Pancreas (tissue), 10 donors: ENCODE measurements around the gene HOXB4. TPM values are rescaled to one million over a fixed set of nuclear protein-coding genes. Genes with fewer than 3 reads are reported as not detected.
A peak's percentile ranks its signal among the peaks of the same experiment; 100 is the strongest.

ENCODE experiments used
- ATAC-seq, 4 donors: fragments of 200-7000 bp; cut with Tn5 transposase; one replicate each; pipeline versions ENCODE4 v1.8.0 to v1.9.1; 2020; ENCODE audit warnings: mild to moderate bottlenecking in 4 of 4, moderate library complexity in 4 of 4
- DNase-seq, 6 donors: peaks; one replicate each; pipeline ENCODE4 v3.0.0-alpha.2; 2020
- FAIRE-seq: peaks from 2 replicates; lab custom pipeline; 2012; peaks lifted over from hg19 to GRCh38; lab: Jason Lieb, UNC
- H3K27ac ChIP-seq, 4 donors: fragments of 200-600 bp; sonication (generic); 1 replicate in 3 of 4; 2 replicates in 1 of 4; pipeline versions ENCODE4 v1.5.0 to v1.8.0; 2020
- H3K27me3 ChIP-seq, 4 donors: fragments of 200-600 bp; one replicate each; pipeline ENCODE4 v1.8.0; 2021
- H3K36me3 ChIP-seq, 3 donors: fragments of 200-600 bp; sonication (generic) in 1 of 3; one replicate each; pipeline versions ENCODE4 v1.5.0 to v1.8.0; 2020 to 2021
- H3K4me1 ChIP-seq, 3 donors: fragments of 200-600 bp; one replicate each; pipeline ENCODE4 v1.8.0; 2021
- H3K4me3 ChIP-seq, 4 donors: fragments of 200-600 bp; sonication (generic) in 2 of 4; one replicate each; pipeline versions ENCODE4 v1.5.0 to v1.8.0; 2020 to 2021
- H3K9me3 ChIP-seq, 4 donors: fragments of 200-600 bp; one replicate each; pipeline ENCODE4 v1.8.0; 2021
- WGBS, 2 donors: extraction: QIAGEN DNeasy Blood & Tissue Kit; methylation state at CpG; one replicate each; pipeline ENCODE4 v1.1.7; 2013; 5-methylcytosine and 5-hydroxymethylcytosine counted together
- intact Hi-C, 3 donors: fragments of 100-400 bp; cut with DNase I; formaldehyde crosslinking; loops; one replicate each; pipeline versions ENCODE4 v1.11.1 to v1.14.2; 2022
- polyA plus RNA-seq, 2 donors: library from polyadenylated mRNA; stranded (reverse); fragments of 200-250 nt; gene quantifications; one replicate each; pipeline ENCODE4 v1.2.3, GENCODE V29; 2013
- total RNA-seq, 6 donors: library from RNA; stranded (reverse); fragmentation: NEBNext Ultra II Directional in 4 of 6; extraction: Animal tissue kit (Norgen Biotek cat#: 25700) in 4 of 6; gene quantifications; one replicate each; pipeline versions ENCODE4 v1.2.1 to v1.2.4, GENCODE V29; 2021 to 2023
- TF ChIP-seq, protein P1 (sequence below), 4 donors: fragments of 200-600 bp; sonication (generic) in 3 of 4; IDR thresholded peaks; one replicate each; pipeline versions ENCODE4 v1.5.0 to v1.8.0; 2021; ENCODE audit warnings: antibody characterized with exemption in 4 of 4
- donor health status: healthy with polysubstance abuse.
- donor health status: DM: no; HTN: no; CAD: no; lungs with moderate emphysema.
- donor health status: DM: no; HTN: no; CAD: no.
- donor health status: control.
- donor health status: control.
- donor health status: Bipolar disorder and iron deficiency.
- donor health status: DM: yes; HTN: yes; CAD: no.
- donor health status: DM: no; HTN: no; CAD: no.
- donor health status: DM: no; HTN: no; CAD: no.
- donor health status: DM: yes; HTN: yes; CAD: no.

HOXB4 gene
- total and polyA plus RNA-seq, 8 donors: 0.22 to 2.5 (median 0.78) TPM

DNA sequence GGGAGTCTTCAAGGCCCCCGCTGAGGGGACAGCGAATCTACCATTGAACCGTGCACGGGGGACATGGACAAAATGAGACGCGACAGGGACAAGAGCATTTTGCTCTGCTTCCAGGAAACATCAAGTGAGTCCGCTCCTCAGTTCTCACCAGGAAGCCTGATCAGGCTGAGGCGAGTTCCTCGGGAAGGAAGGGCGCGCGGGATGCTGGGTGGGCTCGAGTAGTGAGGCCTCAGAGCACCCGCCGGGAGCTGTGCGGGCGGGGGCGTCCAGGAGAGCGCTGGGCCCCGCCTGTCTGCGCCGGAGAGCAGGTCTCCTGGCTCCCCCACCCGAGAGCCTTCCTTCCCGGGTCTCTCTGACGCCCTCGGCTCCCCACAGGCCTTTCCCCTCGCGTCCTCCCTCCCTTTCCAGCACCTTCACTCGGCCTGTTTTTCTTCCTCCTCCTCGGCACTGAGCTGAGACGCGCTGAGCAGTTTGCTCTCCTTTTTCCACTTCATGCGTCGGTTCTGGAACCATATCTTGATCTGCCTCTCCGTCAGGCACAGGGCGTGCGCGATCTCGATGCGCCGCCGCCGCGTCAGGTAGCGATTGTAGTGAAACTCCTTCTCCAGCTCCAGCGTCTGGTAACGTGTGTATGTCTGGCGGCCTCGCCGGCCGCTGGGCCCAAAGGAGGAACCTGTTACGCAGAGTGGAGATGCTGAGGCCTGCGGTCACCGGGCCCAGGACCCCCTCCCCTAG is 18.0 kb upstream of the HOXB4 start:
- Histone ChIP-seq H3K36me3 (no peaks in the 10 kb centered on the region), H3K9me3 (no peaks in the 10 kb centered on the region), H3K4me3 (peak overlapping the region in 1 of 4 donors; percentile 17), H3K27ac (no peak overlapping the region), H3K27me3 (peaks cover 0 to 86% (median 7%) of the 10 kb centered on the region in 4 donors), H3K4me1 (peaks cover 0 to 5% (median 0%) of the 10 kb centered on the region in 3 donors)
- ATAC-seq (no peak), DNase-seq (no peak), FAIRE-seq (no peak)
- TF ChIP-seq, protein P1, sequence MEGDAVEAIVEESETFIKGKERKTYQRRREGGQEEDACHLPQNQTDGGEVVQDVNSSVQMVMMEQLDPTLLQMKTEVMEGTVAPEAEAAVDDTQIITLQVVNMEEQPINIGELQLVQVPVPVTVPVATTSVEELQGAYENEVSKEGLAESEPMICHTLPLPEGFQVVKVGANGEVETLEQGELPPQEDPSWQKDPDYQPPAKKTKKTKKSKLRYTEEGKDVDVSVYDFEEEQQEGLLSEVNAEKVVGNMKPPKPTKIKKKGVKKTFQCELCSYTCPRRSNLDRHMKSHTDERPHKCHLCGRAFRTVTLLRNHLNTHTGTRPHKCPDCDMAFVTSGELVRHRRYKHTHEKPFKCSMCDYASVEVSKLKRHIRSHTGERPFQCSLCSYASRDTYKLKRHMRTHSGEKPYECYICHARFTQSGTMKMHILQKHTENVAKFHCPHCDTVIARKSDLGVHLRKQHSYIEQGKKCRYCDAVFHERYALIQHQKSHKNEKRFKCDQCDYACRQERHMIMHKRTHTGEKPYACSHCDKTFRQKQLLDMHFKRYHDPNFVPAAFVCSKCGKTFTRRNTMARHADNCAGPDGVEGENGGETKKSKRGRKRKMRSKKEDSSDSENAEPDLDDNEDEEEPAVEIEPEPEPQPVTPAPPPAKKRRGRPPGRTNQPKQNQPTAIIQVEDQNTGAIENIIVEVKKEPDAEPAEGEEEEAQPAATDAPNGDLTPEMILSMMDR (IDR thresholded peaks at IDR 0.05): no peak
- intact Hi-C loops: loop anchor here in 1 of 3 donors (10.0 kb wide), 1 partner anchor 241 kb away; no protein-coding TSS in a partner anchor
- 7 to 8% methylated on average over 51 to 54 of the region's 54 CpGs for WGBS, 2 donors

DNA sequence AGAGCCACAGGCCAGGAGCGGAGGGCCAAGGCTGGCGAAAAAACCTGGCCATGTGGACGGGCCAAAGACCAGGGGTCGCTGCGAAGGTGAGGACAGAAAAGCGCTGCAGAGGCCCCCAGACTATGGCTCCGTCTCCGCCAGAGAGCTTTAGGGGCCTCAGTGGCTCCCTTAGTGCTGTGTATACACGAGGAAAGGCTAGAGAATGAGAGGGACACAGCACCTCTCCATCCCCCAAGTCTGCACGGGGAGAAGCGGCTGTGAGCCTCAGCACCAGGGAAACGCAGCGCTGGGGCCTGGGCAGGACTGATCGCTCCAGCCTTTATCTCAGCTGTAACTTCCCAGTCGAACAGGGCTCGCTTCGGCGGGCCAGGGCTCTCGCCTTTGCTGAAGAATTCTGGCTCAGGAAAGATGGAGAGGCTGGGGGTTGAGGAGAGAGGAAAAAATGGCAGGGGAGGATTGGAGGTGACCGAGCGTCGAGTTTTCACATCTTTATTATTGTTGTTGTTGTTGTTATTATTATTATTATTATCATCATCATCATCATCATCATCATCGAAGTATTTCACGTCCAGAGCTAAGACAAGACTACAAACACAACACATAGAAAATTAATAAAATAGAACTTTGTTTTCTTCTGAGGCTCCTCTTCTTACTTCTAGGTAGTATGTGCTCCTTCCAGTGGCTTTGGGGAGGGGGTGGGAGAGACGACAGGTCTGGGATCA is 17.3 kb upstream of the HOXB4 start:
- WGBS, 2 donors: 22% methylated on average over 25 of the region's 25 CpGs
- no peaks in the 10 kb centered on the region for H3K36me3 ChIP-seq
- TF ChIP-seq, protein P1 (IDR thresholded peaks at IDR 0.05): no peak
- no peak overlapping the region for H3K4me3 ChIP-seq
- peaks cover 0 to 85% (median 9%) of the 10 kb centered on the region in 4 donors for H3K27me3 ChIP-seq
- intact Hi-C loops: loop anchor here in 1 of 3 donors (10.0 kb wide), 1 partner anchor 241 kb away; no protein-coding TSS in a partner anchor
- no peak overlapping the region for H3K27ac ChIP-seq
- FAIRE-seq (no peak), ATAC-seq (no peak), DNase-seq (no peak)
- peaks cover 0 to 5% (median 0%) of the 10 kb centered on the region in 3 donors for H3K4me1 ChIP-seq
- no peaks in the 10 kb centered on the region for H3K9me3 ChIP-seq

DNA sequence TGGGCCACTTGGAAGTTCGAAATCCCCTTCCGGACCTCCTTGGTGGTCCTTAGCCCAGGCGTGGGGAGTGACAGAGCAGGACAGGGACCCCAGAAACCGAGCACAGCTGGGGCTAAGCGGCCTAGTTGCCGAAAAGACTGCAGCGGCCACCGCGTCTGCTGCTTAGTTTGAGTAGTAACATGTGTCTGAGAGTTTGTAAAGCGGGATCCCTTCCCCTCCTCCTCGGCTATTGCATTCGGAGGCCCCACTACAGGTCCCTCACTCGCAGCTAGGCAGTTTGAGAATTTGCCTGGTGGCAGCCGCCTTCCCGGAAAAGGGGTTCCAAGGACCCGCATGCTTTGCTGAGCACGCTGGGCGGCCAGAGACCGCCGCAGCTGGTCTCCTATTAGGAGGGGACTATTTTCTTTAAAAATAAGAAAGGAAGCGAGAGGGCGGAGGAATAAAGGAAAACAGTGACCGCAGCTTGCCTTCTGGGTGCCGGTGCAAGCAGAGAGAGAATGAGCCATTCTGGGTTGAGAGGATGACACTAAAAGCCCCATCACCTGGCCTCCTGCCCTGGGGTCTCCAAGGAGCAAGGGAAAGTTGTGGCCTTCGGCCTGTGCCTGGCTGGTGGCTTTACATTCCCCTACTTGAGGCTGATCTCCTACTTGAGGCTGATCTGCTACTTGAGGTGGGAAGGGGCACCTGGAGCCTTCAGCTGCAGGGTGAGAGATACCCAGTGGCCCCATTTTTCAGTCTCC is 16.6 kb upstream of the HOXB4 start:
- no peak overlapping the region for H3K4me3 ChIP-seq
- 24 to 27% methylated on average over 25 of the region's 25 CpGs for WGBS, 2 donors
- H3K27ac ChIP-seq: no peak overlapping the region
- FAIRE-seq: no peak
- no peak for DNase-seq
- no peaks in the 10 kb centered on the region for H3K9me3 ChIP-seq
- no peaks in the 10 kb centered on the region for H3K36me3 ChIP-seq
- peaks cover 0 to 82% (median 9%) of the 10 kb centered on the region in 4 donors for H3K27me3 ChIP-seq
- peaks cover 0 to 5% (median 0%) of the 10 kb centered on the region in 3 donors for H3K4me1 ChIP-seq
- intact Hi-C loops: loop anchor here in 1 of 3 donors (10.0 kb wide), 1 partner anchor 240 kb away; no protein-coding TSS in a partner anchor
- ATAC-seq: no peak
- TF ChIP-seq, protein P1 (IDR thresholded peaks at IDR 0.05): no peak

DNA sequence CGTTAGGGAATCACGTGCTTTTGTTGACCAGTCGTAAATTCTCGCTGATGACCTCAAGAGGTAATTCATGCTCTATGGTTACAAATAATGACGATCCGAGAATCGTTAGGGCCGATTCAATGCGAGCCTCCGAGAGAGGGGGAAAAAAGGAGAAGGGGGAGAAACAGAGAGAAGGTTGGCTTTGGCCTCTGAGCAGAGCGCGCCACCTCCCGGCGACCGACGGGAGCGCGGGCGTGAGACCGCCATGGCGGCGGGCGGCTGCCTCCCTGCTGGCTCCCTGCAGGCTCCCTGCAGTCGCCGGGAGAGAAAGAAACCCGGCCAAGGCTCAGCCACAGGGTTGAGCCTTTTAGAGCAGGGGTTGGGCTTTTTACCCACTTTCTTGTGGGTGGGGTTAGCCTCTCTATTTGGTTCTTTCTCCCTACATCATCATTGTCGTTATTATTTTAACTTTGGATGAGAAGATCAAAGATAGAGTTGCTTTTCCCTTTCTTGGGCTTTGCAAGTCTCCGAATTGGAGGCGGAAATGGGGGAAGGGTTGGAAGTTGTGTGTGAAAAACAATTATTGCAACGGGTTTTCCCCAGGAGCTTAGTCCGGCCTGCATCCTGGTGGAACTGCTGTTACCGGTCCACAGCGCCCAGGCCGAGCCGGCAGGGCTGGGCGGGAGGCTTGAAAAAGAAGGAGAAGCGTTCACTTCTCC is 15.8 kb upstream of the HOXB4 start:
- DNase-seq (peak in 4 of 6 donors; percentile 52 to 91 (median 72)), FAIRE-seq (no peak), ATAC-seq (peak; percentile 73 to 83 (median 80))
- Histone ChIP-seq H3K36me3 (no peaks in the 10 kb centered on the region), H3K27ac (no peak overlapping the region), H3K9me3 (no peaks in the 10 kb centered on the region), H3K27me3 (peaks cover 0 to 76% (median 9%) of the 10 kb centered on the region in 4 donors), H3K4me1 (peaks cover 0 to 5% (median 0%) of the 10 kb centered on the region in 3 donors), H3K4me3 (peak overlapping the region in 1 of 4 donors; percentile 7)
- TF ChIP-seq, protein P1 (IDR thresholded peaks at IDR 0.05): peak; percentile 49 to 77 (median 68)
- intact Hi-C loops: loop anchor here in 1 of 3 donors (10.0 kb wide), 1 partner anchor 239 kb away; no protein-coding TSS in a partner anchor
- WGBS, 2 donors: 7 to 9% methylated on average over 33 to 37 of the region's 37 CpGs
